Uterus (tissue), 2 donors: Measurements from ENCODE around the gene LRRC3C.

Source experiments
- POLR2A ChIP-seq, 2 donors: fragments of 450-650 bp; IDR thresholded peaks; one replicate each; pipeline ENCODE4 v1.6.1; 2016; ENCODE audit warnings: antibody characterized with exemption in 2 of 2, mild to moderate bottlenecking in 1 of 2, moderate library complexity in 1 of 2
- TF ChIP-seq, protein P1 (sequence below), 4 experiments: fragments of 200-600 bp in 2 of 4; fragments of 450-650 bp in 2 of 4; sonication (generic) in 2 of 4; IDR thresholded peaks; one replicate each; pipeline ENCODE4 v1.5.1; 2016 to 2019; ENCODE audit warnings: antibody characterized with exemption in 4 of 4, mild to moderate bottlenecking in 2 of 4, moderate library complexity in 1 of 4

DNA sequence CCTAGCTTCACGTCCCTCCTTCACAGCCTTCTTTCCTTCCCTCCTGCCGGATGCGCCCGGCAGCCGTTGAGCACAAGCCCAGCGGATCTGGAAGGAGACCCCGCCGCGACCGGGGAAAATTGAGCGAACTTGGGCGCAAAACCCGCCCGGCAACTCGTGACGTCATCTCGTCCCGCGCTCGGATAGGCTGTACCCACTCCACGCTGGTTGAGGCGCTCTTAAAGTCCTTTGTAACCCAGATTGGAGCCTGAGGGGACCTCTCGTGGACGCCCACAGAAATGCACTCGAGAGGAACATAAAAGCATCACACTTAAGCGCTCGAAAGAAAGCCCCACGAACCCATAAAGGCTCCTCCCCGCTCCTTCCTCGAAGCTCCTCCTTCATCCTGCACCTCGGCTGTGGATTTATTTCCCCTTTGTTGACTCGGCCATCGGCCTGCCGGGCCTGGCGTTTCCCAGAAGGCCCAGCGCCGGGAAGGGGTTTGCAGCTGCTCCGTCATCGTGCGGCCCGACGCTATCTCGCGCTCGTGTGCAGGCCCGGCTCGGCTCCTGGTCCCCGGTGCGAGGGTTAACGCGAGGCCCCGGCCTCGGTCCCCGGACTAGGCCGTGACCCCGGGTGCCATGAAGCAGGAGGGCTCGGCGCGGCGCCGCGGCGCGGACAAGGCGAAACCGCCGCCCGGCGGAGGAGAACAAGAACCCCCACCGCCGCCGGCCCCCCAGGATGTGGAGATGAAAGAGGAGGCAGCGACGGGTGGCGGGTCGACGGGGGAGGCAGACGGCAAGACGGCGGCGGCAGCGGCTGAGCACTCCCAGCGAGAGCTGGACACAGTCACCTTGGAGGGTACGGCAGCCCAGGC, 53.0 kb downstream of the LRRC3C start, which contains the start of gene PSMD3:
- TF ChIP-seq POLR2A (IDR thresholded peaks at IDR 0.05) = peak; percentile 80 to 93
- TF ChIP-seq, protein P1, sequence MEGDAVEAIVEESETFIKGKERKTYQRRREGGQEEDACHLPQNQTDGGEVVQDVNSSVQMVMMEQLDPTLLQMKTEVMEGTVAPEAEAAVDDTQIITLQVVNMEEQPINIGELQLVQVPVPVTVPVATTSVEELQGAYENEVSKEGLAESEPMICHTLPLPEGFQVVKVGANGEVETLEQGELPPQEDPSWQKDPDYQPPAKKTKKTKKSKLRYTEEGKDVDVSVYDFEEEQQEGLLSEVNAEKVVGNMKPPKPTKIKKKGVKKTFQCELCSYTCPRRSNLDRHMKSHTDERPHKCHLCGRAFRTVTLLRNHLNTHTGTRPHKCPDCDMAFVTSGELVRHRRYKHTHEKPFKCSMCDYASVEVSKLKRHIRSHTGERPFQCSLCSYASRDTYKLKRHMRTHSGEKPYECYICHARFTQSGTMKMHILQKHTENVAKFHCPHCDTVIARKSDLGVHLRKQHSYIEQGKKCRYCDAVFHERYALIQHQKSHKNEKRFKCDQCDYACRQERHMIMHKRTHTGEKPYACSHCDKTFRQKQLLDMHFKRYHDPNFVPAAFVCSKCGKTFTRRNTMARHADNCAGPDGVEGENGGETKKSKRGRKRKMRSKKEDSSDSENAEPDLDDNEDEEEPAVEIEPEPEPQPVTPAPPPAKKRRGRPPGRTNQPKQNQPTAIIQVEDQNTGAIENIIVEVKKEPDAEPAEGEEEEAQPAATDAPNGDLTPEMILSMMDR (IDR thresholded peaks at IDR 0.05) = peak; percentile 77 to 98 (median 92)
